GM23338 (cell line): Measurements from ENCODE around the gene DDX53. TPM values are rescaled to one million over a fixed set of nuclear protein-coding genes. Genes with fewer than 3 reads are reported as not detected.

Experiments used
- ATAC-seq: fragments of 200-7000 bp; cut with Tn5 transposase; 3 replicates; pipeline ENCODE4 v1.9.1; 2020
- DNase-seq: peaks from one replicate; pipeline ENCODE4 v3.0.0-alpha.2; 2015; ENCODE audit warnings: low spot score
- H2AFZ ChIP-seq: fragments of 200-600 bp; sonication (generic); 2 replicates; pipeline ENCODE4 v1.8.0; 2016; ENCODE audit warnings: antibody characterized with exemption, mild to moderate bottlenecking, moderate library complexity
- H3F3A ChIP-seq: fragments of 200-600 bp; sonication (generic); replicated peaks from 2 replicates; pipeline ENCODE4 v1.8.0; 2017; ENCODE audit warnings: antibody characterized with exemption, mixed run types, low read depth
- H3K27ac ChIP-seq: fragments of 200-600 bp; sonication (generic); 2 replicates; pipeline ENCODE4 v1.6.1; 2016; ENCODE audit warnings: low read depth
- H3K27me3 ChIP-seq: fragments of 200-600 bp; sonication (generic); 2 replicates; pipeline ENCODE4 v1.8.0; 2016; ENCODE audit warnings: mild to moderate bottlenecking, mixed run types, moderate library complexity; ENCODE audit not compliant: insufficient read depth
- H3K36me3 ChIP-seq: fragments of 200-600 bp; sonication (generic); 2 replicates; pipeline ENCODE4 v1.8.0; 2016; ENCODE audit warnings: mild to moderate bottlenecking; ENCODE audit not compliant: insufficient read depth
- H3K4me1 ChIP-seq: fragments of 200-600 bp; sonication (generic); 2 replicates; pipeline ENCODE4 v1.8.0; 2016; ENCODE audit warnings: mild to moderate bottlenecking, moderate library complexity; ENCODE audit not compliant: insufficient read depth
- H3K4me2 ChIP-seq: fragments of 200-600 bp; sonication (generic); 2 replicates; pipeline ENCODE4 v1.7.1; 2017; ENCODE audit warnings: mixed run types
- H3K4me3 ChIP-seq: fragments of 200-600 bp; sonication (generic); 2 replicates; pipeline ENCODE4 v1.6.1; 2016; ENCODE audit warnings: mixed run types
- H3K79me2 ChIP-seq: fragments of 200-600 bp; sonication (generic); replicated peaks from 2 replicates; pipeline ENCODE4 v1.8.0; 2017; ENCODE audit warnings: mild to moderate bottlenecking; ENCODE audit not compliant: insufficient read depth
- H3K9me2 ChIP-seq: fragments of 200-600 bp; sonication (generic); 2 replicates; pipeline ENCODE4 v1.8.0; 2017; ENCODE audit not compliant: insufficient read depth
- H4K20me1 ChIP-seq: fragments of 200-600 bp; sonication (generic); replicated peaks from 2 replicates; pipeline ENCODE4 v1.8.0; 2017; ENCODE audit warnings: mild to moderate bottlenecking; ENCODE audit not compliant: insufficient read depth
- H3K27ac Mint-ChIP-seq: 2 replicates; pipeline ENCODE4 v1.8.0; 2020; ENCODE audit warnings: inconsistent platforms, mild to moderate bottlenecking, moderate library complexity, mixed read lengths
- H3K27me3 Mint-ChIP-seq: 3 replicates; pipeline ENCODE4 v1.8.0; 2022; ENCODE audit warnings: low read depth, mild to moderate bottlenecking, moderate library complexity, mixed read lengths, inconsistent platforms; ENCODE audit not compliant: insufficient read depth, poor library complexity
- H3K36me3 Mint-ChIP-seq: 3 replicates; pipeline ENCODE4 v1.8.0; 2021; ENCODE audit warnings: low read depth, mild to moderate bottlenecking, inconsistent platforms, moderate library complexity, mixed read lengths
- H3K4me1 Mint-ChIP-seq: 3 replicates; pipeline ENCODE4 v1.8.0; 2020; ENCODE audit warnings: mild to moderate bottlenecking, inconsistent platforms, mixed read lengths
- H3K4me3 Mint-ChIP-seq: 3 replicates; pipeline ENCODE4 v1.8.0; 2021; ENCODE audit warnings: moderate library complexity, mild to moderate bottlenecking, inconsistent platforms, mixed read lengths
- H3K9me3 Mint-ChIP-seq: 3 replicates; pipeline ENCODE4 v1.8.0; 2020; ENCODE audit warnings: moderate library complexity, mild to moderate bottlenecking, inconsistent platforms, mixed read lengths
- CREB1 ChIP-seq: fragments of 250-450 bp; sonication (Bioruptor Pico); IDR thresholded peaks from 2 replicates; pipeline ENCODE4 v1.5.0; 2020; ENCODE audit warnings: low read depth, mild to moderate bottlenecking, moderate library complexity
- EZH2 ChIP-seq: fragments of 200-600 bp; sonication (generic); IDR thresholded peaks from one replicate; pipeline ENCODE4 v1.8.0; 2017; ENCODE audit warnings: antibody characterized with exemption, mild to moderate bottlenecking, low read depth; ENCODE audit not compliant: unreplicated experiment
- EZH2phosphoT487 ChIP-seq: fragments of 200-600 bp; sonication (generic); IDR thresholded peaks from one replicate; pipeline ENCODE4 v1.8.1; 2018; ENCODE audit warnings: antibody characterized with exemption; ENCODE audit not compliant: unreplicated experiment
- JUNB ChIP-seq: IDR thresholded peaks from one replicate; pipeline ENCODE4 v1.6.1; 2016; ENCODE audit warnings: antibody characterized with exemption; ENCODE audit not compliant: unreplicated experiment
- NANOG ChIP-seq: IDR thresholded peaks from 2 replicates; pipeline ENCODE4 v1.6.1; 2016; ENCODE audit warnings: antibody characterized with exemption, borderline replicate concordance
- POLR2AphosphoS5 ChIP-seq: IDR thresholded peaks from 2 replicates; pipeline ENCODE4 v1.6.1; 2016; ENCODE audit warnings: antibody characterized with exemption, low read depth
- REST ChIP-seq: IDR thresholded peaks from one replicate; pipeline ENCODE4 v1.6.1; 2018; ENCODE audit warnings: antibody characterized with exemption; ENCODE audit not compliant: unreplicated experiment
- STAT1 ChIP-seq: IDR thresholded peaks from one replicate; pipeline ENCODE4 v1.6.1; 2016; ENCODE audit warnings: antibody characterized with exemption; ENCODE audit not compliant: unreplicated experiment
- ZNF114 ChIP-seq: fragments of 250-450 bp; sonication (Bioruptor Pico); IDR thresholded peaks from 2 replicates; pipeline ENCODE4 v1.5.0; 2020; ENCODE audit warnings: mild to moderate bottlenecking, moderate library complexity
- ZNF331 ChIP-seq: fragments of 250-450 bp; sonication (Bioruptor Pico); IDR thresholded peaks from 2 replicates; pipeline ENCODE4 v1.5.0; 2020; ENCODE audit warnings: low read depth, mild to moderate bottlenecking, moderate library complexity
- polyA plus RNA-seq: library from polyadenylated mRNA; unstranded; fragments of >200 nt; fragmentation: Nextera tagmentation; extraction: Ambion mirVana; gene quantifications from 2 replicates; pipeline ENCODE4 v1.2.1, GENCODE V29; 2016
- total RNA-seq: library from RNA; depleted of rRNA; stranded (reverse); fragments of >200 nt; shearing (Covaris generic); gene quantifications from 2 replicates; pipeline ENCODE4 v1.2.3, GENCODE V29; 2014
- TF ChIP-seq, protein P1 (sequence below): fragments of 250-450 bp; sonication (Bioruptor Pico); IDR thresholded peaks from 2 replicates; pipeline ENCODE4 v1.5.0; 2020; ENCODE audit warnings: mild to moderate bottlenecking, moderate library complexity
- TF ChIP-seq, protein P2 (sequence below): IDR thresholded peaks from 2 replicates; pipeline ENCODE4 v1.6.1; 2016; ENCODE audit warnings: antibody characterized with exemption
- TF ChIP-seq, protein P3 (sequence below), 2 experiments: fragments of 200-600 bp in 1 of 2; sonication (generic) in 1 of 2; conservative IDR thresholded peaks; 2 replicates each; pipeline versions ENCODE4 v1.5.1 to v1.6.1; 2016 to 2017; ENCODE audit warnings: antibody characterized with exemption in 2 of 2, low read depth in 2 of 2, mild to moderate bottlenecking in 2 of 2, moderate library complexity in 1 of 2

DDX53 gene
- total and polyA plus RNA-seq, 2 experiments from 2014 or later: 0.05 TPM; not detected in 1

DNA sequence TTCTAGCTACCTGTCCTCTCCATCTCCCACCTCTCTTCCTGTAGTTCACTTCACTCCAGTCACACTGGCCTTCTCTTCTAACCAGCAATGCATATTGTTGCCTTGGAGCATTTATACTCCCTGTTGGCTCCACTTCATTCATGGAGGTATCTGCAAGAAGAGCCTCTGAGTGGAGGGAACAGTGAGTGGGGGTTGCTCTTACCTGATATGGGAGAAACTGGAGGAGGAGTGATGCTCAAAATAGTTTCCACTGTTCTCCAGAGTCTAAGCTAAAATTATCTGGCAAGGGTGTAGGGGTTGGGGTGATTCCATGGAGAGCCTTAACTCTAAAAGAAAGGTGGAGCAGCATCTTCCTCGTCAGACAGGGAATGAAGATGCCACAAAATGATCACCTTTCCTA is 28.9 kb upstream of the DDX53 start:
- ATAC-seq (no peak), DNase-seq (no peak)
- TF ChIP-seq NANOG: no peak
- no peak for TF ChIP-seq ZNF331 (CRISPR knock-in tag)
- TF ChIP-seq POLR2AphosphoS5: no peak
- TF ChIP-seq EZH2: no peak
- TF ChIP-seq, protein P1, sequence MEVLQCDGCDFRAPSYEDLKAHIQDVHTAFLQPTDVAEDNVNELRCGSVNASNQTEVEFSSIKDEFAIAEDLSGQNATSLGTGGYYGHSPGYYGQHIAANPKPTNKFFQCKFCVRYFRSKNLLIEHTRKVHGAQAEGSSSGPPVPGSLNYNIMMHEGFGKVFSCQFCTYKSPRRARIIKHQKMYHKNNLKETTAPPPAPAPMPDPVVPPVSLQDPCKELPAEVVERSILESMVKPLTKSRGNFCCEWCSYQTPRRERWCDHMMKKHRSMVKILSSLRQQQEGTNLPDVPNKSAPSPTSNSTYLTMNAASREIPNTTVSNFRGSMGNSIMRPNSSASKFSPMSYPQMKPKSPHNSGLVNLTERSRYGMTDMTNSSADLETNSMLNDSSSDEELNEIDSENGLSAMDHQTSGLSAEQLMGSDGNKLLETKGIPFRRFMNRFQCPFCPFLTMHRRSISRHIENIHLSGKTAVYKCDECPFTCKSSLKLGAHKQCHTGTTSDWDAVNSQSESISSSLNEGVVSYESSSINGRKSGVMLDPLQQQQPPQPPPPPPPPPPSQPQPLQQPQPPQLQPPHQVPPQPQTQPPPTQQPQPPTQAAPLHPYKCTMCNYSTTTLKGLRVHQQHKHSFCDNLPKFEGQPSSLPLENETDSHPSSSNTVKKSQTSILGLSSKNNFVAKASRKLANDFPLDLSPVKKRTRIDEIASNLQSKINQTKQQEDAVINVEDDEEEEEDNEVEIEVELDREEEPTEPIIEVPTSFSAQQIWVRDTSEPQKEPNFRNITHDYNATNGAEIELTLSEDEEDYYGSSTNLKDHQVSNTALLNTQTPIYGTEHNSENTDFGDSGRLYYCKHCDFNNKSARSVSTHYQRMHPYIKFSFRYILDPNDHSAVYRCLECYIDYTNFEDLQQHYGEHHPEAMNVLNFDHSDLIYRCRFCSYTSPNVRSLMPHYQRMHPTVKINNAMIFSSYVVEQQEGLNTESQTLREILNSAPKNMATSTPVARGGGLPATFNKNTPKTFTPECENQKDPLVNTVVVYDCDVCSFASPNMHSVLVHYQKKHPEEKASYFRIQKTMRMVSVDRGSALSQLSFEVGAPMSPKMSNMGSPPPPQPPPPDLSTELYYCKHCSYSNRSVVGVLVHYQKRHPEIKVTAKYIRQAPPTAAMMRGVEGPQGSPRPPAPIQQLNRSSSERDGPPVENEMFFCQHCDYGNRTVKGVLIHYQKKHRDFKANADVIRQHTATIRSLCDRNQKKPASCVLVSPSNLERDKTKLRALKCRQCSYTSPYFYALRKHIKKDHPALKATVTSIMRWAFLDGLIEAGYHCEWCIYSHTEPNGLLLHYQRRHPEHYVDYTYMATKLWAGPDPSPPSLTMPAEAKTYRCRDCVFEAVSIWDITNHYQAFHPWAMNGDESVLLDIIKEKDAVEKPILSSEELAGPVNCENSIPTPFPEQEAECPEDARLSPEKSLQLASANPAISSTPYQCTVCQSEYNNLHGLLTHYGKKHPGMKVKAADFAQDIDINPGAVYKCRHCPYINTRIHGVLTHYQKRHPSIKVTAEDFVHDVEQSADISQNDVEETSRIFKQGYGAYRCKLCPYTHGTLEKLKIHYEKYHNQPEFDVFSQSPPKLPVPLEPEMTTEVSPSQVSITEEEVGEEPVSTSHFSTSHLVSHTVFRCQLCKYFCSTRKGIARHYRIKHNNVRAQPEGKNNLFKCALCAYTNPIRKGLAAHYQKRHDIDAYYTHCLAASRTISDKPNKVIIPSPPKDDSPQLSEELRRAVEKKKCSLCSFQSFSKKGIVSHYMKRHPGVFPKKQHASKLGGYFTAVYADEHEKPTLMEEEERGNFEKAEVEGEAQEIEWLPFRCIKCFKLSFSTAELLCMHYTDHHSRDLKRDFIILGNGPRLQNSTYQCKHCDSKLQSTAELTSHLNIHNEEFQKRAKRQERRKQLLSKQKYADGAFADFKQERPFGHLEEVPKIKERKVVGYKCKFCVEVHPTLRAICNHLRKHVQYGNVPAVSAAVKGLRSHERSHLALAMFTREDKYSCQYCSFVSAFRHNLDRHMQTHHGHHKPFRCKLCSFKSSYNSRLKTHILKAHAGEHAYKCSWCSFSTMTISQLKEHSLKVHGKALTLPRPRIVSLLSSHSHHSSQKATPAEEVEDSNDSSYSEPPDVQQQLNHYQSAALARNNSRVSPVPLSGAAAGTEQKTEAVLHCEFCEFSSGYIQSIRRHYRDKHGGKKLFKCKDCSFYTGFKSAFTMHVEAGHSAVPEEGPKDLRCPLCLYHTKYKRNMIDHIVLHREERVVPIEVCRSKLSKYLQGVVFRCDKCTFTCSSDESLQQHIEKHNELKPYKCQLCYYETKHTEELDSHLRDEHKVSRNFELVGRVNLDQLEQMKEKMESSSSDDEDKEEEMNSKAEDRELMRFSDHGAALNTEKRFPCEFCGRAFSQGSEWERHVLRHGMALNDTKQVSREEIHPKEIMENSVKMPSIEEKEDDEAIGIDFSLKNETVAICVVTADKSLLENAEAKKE: no peak
- TF ChIP-seq, protein P2, sequence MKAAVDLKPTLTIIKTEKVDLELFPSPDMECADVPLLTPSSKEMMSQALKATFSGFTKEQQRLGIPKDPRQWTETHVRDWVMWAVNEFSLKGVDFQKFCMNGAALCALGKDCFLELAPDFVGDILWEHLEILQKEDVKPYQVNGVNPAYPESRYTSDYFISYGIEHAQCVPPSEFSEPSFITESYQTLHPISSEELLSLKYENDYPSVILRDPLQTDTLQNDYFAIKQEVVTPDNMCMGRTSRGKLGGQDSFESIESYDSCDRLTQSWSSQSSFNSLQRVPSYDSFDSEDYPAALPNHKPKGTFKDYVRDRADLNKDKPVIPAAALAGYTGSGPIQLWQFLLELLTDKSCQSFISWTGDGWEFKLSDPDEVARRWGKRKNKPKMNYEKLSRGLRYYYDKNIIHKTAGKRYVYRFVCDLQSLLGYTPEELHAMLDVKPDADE: no peak
- no peak for TF ChIP-seq ZNF114 (CRISPR knock-in tag)
- no peak for TF ChIP-seq REST
- no peak for TF ChIP-seq JUNB
- TF ChIP-seq STAT1: no peak
- TF ChIP-seq, protein P3, sequence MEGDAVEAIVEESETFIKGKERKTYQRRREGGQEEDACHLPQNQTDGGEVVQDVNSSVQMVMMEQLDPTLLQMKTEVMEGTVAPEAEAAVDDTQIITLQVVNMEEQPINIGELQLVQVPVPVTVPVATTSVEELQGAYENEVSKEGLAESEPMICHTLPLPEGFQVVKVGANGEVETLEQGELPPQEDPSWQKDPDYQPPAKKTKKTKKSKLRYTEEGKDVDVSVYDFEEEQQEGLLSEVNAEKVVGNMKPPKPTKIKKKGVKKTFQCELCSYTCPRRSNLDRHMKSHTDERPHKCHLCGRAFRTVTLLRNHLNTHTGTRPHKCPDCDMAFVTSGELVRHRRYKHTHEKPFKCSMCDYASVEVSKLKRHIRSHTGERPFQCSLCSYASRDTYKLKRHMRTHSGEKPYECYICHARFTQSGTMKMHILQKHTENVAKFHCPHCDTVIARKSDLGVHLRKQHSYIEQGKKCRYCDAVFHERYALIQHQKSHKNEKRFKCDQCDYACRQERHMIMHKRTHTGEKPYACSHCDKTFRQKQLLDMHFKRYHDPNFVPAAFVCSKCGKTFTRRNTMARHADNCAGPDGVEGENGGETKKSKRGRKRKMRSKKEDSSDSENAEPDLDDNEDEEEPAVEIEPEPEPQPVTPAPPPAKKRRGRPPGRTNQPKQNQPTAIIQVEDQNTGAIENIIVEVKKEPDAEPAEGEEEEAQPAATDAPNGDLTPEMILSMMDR (conservative IDR thresholded peaks at IDR 0.05; ENCODE audit: low read depth in 2 of 2): no peak
- no peak for TF ChIP-seq EZH2phosphoT487
- no peak for TF ChIP-seq CREB1 (CRISPR knock-in tag)
- Mint-ChIP-seq H3K4me3 (no peak overlapping the region), H3K36me3 (no peaks in the 10 kb centered on the region), H3K4me1 (peaks cover 8% of the 10 kb centered on the region), H3K9me3 (peaks cover 2% of the 10 kb centered on the region; the same call in 1 of the 3 replicates), H3K27me3 (no peaks in the 10 kb centered on the region), H3K27ac (no peak overlapping the region)
- no peaks in the 10 kb centered on the region for H3K9me2 ChIP-seq
- no peak overlapping the region for H3K4me3 ChIP-seq
- no peak overlapping the region for H3K27ac ChIP-seq
- H3K4me1 ChIP-seq: no peaks in the 10 kb centered on the region
- no peaks in the 10 kb centered on the region for H4K20me1 ChIP-seq
- H2AFZ ChIP-seq: no peak overlapping the region
- H3K27me3 ChIP-seq: no peaks in the 10 kb centered on the region
- no peak overlapping the region for H3K4me2 ChIP-seq
- no peaks in the 10 kb centered on the region for H3F3A ChIP-seq
- no peaks in the 10 kb centered on the region for H3K79me2 ChIP-seq
- no peaks in the 10 kb centered on the region for H3K36me3 ChIP-seq
